Forelimb muscle (tissue), 1 donor: ENCODE data around the gene STAP2. TPM values are rescaled to one million over a fixed set of nuclear protein-coding genes. Genes with fewer than 3 reads are reported as not detected.
A peak's percentile ranks its signal among the peaks of the same experiment; 100 is the strongest.
"Not testable (repeated sequence)": the region's sequence is repeated elsewhere in the genome, so short reads cannot be mapped to it uniquely, and the experiment has no call there.

Experiments used
- DNase-seq: peaks from one replicate; pipeline ENCODE4 v3.0.0-alpha.2; 2013; ENCODE audit warnings: low read depth
- polyA plus RNA-seq: library from polyadenylated mRNA; unstranded; fragments of 120-200 nt; gene quantifications from one replicate; pipeline ENCODE4 v1.2.1, GENCODE V29; 2013; ENCODE audit not compliant: insufficient read length

The STAP2 gene
- polyA plus RNA-seq, 1 donor, result 4.9 TPM

- DNase-seq, result no peak
These were observed 20.3 kb upstream of the STAP2 start for GRCh38 chr19:4358709-4359626.

DNA sequence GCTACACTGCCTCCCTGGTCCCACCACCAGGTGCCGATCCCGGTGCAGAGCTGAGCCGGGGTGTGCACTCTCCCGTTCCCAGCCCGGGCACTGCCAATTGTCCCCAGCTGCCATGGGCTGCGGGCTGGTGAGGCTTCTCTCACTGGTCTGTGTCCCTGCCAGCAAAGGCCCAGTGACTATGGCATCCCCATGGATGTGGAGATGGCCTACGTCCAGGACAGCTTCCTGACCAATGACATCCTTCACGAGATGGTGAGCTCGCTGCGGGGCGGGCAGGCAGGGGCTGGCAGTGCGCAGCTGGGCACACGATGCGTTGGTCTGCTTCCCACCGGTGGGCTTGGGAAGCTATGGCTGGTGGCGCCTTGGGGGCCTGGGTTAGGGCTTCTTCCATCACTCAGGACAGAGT lies 19.3 kb upstream of the STAP2 start:
- no peak for DNase-seq

DNA sequence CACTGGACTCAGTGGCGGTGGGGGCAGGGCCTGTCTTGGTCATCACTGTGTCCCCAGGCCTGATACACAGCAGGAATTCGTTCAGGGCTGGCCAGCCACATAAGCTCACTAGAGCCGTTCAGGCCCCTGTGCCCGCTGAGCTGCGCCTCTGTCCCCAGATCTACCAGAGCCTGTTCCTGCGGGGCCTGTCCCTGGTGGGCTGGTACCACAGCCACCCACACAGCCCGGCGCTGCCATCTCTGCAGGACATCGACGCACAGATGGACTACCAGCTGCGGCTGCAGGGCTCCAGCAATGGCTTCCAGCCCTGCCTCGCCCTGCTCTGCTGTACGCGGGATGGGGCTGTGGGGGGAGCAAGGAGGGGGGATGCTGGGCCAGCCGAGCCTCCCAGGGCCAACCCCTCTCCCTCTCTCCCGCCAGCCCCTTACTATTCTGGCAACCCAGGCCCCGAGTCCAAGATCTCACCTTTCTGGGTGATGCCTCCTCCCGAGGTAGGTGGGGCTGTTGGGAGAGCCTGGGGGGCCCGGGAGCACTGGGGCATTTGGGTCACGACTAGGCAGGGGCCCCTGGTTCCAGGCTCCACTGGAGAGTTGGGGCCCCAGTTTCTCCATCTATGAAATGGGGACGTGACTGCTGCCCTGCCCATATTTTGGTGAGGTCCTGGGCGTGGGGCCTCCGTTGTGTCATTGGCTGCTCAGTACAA lies 18.6 kb upstream of the STAP2 start:
- no peak for DNase-seq

DNA sequence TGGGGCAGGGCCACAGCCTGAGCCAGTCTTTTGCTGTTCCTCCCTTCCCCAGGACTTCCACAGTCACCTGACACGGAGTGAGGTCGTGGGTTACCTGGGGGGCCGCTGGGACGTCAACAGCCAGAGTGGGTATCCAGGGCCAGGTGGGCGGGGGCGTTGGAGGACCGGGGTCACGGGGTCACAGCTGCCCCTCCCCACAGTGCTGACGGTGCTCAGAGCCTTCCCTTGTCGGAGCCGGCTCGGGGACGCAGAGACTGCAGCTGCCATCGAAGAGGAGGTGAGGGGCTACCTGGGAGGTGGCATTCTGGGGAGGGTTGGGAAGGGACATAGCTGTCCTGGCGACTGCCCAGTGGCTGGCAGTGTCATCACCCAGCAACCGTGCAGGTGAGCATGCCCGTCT lies 16.3 kb upstream of the STAP2 start:
- no peak for DNase-seq

GRCh38 chr19:4354282-4354681 lies 15.7 kb upstream of the STAP2 start:
- no peak for DNase-seq

DNA sequence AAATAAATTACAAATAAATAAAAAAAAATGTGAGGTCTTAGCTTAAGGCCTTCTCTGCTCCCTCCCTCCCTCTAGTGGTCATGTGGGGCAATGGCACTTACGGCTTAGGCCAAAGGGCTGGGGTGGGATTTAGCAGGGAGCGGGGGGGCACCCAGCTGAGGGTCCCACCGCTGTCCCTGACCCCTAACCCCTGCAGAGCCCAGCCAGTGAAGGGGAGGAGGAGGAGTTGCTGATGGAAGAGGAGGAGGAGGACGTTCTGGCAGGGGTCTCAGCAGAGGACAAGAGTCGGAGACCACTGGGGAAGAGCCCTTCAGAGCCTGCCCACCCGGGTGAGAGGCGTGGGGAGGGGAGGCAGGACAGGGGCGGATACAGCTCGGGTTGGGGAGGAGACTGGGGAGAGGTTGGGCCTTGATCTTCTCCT lies 14.1 kb upstream of the STAP2 start:
- DNase-seq, result no peak

GRCh38 chr19:4350726-4351125 lies 12.1 kb upstream of the STAP2 start:
- no peak for DNase-seq

DNA sequence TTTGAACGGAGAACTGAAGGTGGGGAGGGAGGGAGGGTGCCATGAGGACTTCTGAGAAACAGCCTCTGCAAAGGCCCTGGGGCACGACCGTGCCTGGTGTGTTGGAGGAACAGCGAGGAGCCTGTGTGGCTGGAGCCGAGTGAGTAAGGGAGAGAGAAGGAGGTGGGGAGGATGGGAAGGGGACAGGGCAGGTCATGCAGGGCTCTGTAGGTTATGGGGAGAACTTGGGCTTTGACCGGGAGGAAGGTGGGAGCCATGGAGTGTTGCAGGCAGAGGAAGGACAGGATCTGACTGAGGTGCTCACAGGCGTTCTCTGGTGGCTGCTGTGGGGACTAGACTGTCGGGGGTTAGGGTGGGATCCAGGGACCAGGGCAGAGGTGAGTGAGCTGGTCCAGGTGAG lies 11.5 kb upstream of the STAP2 start:
- DNase-seq, result no peak

DNA sequence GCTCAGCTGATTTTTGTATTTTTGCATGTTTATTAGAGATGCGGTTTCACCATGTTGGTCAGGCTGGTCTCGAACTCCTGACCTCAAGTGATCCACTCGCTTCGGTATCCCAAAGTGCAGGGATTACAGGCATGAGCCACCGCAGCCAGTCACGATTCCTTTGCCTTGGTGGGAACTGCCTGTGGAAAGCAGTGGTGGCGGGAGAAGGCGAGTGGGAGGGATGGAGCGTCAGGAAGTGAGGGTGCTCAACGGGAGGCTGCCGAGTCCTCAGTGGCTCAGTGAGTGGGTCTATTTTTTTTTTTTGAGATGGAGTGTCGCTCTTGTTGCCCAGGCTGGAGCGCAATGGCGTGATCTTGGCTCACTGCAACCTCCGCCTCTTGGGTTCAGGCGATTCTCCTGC lies 10.6 kb upstream of the STAP2 start:
- DNase-seq, result not testable (repeated sequence)

- no peak for DNase-seq
These were observed 8.9 kb upstream of the STAP2 start for GRCh38 chr19:4347521-4347920.

GRCh38 chr19:4346020-4346383 lies 7.4 kb upstream of the STAP2 start:
- no peak for DNase-seq

- no peak for DNase-seq
These were observed 6.9 kb upstream of the STAP2 start for GRCh38 chr19:4345342-4346019.

- peak; percentile 64 for DNase-seq
These were observed 5.0 kb upstream of the STAP2 start, which contains the start of gene MPND for GRCh38 chr19:4343370-4344307. MPND (plus strand) TSS chr19:4343562; CDS start chr19:4343594, 32 bp downstream.

GRCh38 chr19:4342615-4343369 lies 4.2 kb upstream of the STAP2 start:
- DNase-seq, result peak; percentile 100

- no peak for DNase-seq
These were observed 3.6 kb upstream of the STAP2 start for GRCh38 chr19:4342314-4342614.

DNA sequence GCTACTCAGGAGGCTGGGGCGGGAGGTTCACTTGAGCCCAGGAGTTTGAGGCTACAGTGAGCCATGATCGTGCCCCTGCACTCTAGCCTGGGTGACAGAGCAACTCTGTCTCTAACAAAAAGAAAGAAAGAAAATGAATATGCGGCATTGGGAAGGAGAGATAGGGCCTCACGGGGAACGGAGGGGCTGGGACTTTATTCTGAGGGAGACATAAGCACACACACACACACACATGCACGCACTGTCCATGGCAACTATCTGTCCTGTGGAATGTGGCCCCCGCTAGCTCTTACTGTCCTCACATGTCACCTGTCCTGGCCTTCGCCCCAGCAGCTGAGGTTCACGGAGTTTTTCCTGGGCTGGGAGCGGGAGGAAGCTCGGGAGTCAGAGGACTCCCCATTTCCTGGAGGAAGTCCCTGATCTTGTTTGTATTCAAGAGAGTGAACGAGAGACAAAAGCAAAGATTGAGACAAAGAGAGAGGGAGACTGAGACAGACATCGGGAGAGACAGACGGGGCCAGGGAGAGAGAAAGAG lies 654 bp downstream of the STAP2 start:
- no peak for DNase-seq

- no peak for DNase-seq
These were observed 3.6 kb downstream of the STAP2 start for GRCh38 chr19:4334929-4335570.

DNA sequence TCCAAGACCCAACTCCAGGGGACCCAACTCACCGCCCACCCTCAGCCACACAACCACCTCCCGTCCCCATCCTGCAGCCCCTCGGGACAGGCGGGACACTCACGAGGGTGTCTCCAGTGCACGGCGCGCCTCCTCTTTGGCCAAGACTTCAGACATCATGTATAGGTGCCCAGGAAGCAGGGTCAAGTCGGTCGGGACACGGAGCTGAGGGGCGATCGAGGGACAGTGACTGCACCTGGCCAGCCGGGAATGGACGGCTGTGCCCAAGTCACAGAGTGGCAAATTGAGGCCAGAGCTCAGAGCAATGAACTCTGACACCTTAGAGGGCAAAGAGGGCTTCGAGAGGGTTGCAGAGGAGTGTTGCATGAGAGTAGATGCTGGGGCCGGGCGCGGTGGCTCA lies 8.8 kb downstream of the STAP2 start:
- DNase-seq, result no peak

DNA sequence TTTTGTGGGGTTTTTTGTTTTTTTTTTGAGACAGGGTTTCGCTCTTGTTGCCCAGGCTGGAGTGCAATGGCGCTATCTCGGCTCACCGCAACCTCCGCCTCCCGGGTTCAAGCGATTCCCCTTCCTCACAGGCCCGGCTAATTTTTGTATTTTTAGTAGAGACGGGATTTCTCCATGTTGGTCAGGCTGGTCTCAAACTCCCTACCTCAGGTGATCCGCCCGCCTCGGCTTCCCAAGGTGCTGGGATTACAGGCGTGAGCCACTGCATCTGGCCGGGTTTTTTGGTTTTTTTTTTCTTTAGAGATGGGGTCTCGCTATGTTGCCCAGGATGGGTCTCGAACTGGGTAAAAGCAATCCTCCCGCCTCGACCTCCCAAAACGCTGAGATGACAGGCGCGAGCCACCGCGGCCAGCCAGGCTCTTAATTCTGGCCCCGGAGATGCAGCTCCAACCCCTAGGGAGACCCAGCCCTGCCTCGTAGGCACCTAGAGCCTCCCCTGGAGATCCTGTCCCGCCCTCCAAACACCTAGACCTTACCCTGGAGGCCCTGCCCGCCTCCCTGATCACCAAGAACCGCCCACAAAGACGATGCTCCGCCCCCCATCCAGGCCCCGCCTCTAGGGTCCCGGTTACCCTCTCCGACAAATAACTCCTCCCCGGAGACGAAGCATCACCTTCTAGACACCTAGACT lies 9.5 kb downstream of the STAP2 start:
- DNase-seq, result not testable (repeated sequence)
